Endothelial cell (in vitro differentiated cells): ENCODE results near the gene LRP6. TPM values are rescaled to one million over a fixed set of nuclear protein-coding genes. Genes with fewer than 3 reads are reported as not detected.
"Not testable (repeated sequence)": the region's sequence is repeated elsewhere in the genome, so short reads cannot be mapped to it uniquely, and the experiment has no call there.

ENCODE experiments used
- DNase-seq: peaks from one replicate; pipeline ENCODE4 v3.0.0; 2021; ENCODE audit warnings: low spot score
- H3K27ac Mint-ChIP-seq: one replicate; pipeline ENCODE4 v1.8.0; 2021; ENCODE audit warnings: mixed read lengths, inconsistent platforms; ENCODE audit not compliant: unreplicated experiment
- H3K27me3 Mint-ChIP-seq: one replicate; pipeline ENCODE4 v1.8.0; 2021; ENCODE audit warnings: mild to moderate bottlenecking, moderate library complexity, mixed read lengths, inconsistent platforms; ENCODE audit not compliant: unreplicated experiment
- H3K36me3 Mint-ChIP-seq: one replicate; pipeline ENCODE4 v1.8.0; 2021; ENCODE audit warnings: mild to moderate bottlenecking, low read depth, mixed read lengths, inconsistent platforms; ENCODE audit not compliant: unreplicated experiment
- H3K4me1 Mint-ChIP-seq: one replicate; pipeline ENCODE4 v1.8.0; 2021; ENCODE audit warnings: mild to moderate bottlenecking, mixed read lengths, inconsistent platforms; ENCODE audit not compliant: unreplicated experiment
- H3K4me3 Mint-ChIP-seq: one replicate; pipeline ENCODE4 v1.8.0; 2021; ENCODE audit warnings: mild to moderate bottlenecking, mixed read lengths, inconsistent platforms; ENCODE audit not compliant: unreplicated experiment
- H3K9me3 Mint-ChIP-seq: one replicate; pipeline ENCODE4 v1.8.0; 2021; ENCODE audit warnings: mixed read lengths, inconsistent platforms; ENCODE audit not compliant: unreplicated experiment
- CTCF ChIP-seq: fragments of 200-600 bp; sonication (generic); IDR thresholded peaks from one replicate; pipeline ENCODE4 v1.5.0; 2021; ENCODE audit warnings: antibody characterized with exemption; ENCODE audit not compliant: unreplicated experiment
- total RNA-seq: library from RNA; stranded (reverse); fragmentation: NEBNext Ultra II Directional; extraction: Animal tissue kit (Norgen Biotek cat#: 25700); gene quantifications from one replicate; pipeline ENCODE4 v1.2.1, GENCODE V29; 2021; ENCODE audit not compliant: unreplicated experiment

LRP6 gene
- total RNA-seq, 1 donor from 2014 or later, result 82.9 TPM

- H3K9me3 Mint-ChIP-seq, result no peaks in the 10 kb centered on the region
- H3K4me1 Mint-ChIP-seq, result peaks cover 27% of the 10 kb centered on the region
- peaks cover 16% of the 10 kb centered on the region for H3K36me3 Mint-ChIP-seq
- no peak for TF ChIP-seq CTCF
- H3K4me3 Mint-ChIP-seq, result peak overlapping the region; percentile 95
- peak; percentile 29 for DNase-seq
- peak overlapping the region; percentile 69 for H3K27ac Mint-ChIP-seq
- no peaks in the 10 kb centered on the region for H3K27me3 Mint-ChIP-seq
These were observed 413 bp downstream of the LRP6 start for GRCh38 chr12:12266389-12266872.

GRCh38 chr12:12265571-12266388 lies 1.1 kb downstream of the LRP6 start:
- H3K4me1 Mint-ChIP-seq, result peaks cover 29% of the 10 kb centered on the region
- no peak for TF ChIP-seq CTCF
- peak overlapping the region; percentile 69 for H3K27ac Mint-ChIP-seq
- no peak for DNase-seq
- H3K36me3 Mint-ChIP-seq, result peaks cover 16% of the 10 kb centered on the region
- no peaks in the 10 kb centered on the region for H3K9me3 Mint-ChIP-seq
- H3K4me3 Mint-ChIP-seq, result peak overlapping the region; percentile 95
- H3K27me3 Mint-ChIP-seq, result no peaks in the 10 kb centered on the region

DNA sequence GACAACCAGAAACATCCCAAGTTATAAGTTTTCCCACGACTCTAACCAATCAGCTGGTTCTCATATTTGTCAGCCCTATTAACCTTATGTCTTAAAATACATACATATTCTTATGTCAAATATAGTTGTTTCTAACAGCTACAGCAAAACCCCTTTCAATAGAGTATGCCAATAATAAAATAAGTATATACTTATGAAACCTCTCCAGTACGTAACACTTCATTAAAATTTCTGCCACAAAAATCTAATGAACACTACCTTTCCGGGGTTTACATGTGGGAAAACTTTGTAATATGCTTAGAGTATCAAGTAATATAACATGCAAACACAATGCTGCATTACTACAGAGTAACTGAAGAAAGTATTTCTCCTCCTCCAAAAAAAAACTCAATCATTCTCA lies 1.8 kb downstream of the LRP6 start:
- Mint-ChIP-seq H3K27me3 (no peaks in the 10 kb centered on the region), H3K4me3 (peak overlapping the region; percentile 95), H3K27ac (no peak overlapping the region), H3K36me3 (peaks cover 16% of the 10 kb centered on the region), H3K4me1 (peaks cover 35% of the 10 kb centered on the region), H3K9me3 (no peaks in the 10 kb centered on the region)
- no peak for DNase-seq
- TF ChIP-seq CTCF, result no peak

DNA sequence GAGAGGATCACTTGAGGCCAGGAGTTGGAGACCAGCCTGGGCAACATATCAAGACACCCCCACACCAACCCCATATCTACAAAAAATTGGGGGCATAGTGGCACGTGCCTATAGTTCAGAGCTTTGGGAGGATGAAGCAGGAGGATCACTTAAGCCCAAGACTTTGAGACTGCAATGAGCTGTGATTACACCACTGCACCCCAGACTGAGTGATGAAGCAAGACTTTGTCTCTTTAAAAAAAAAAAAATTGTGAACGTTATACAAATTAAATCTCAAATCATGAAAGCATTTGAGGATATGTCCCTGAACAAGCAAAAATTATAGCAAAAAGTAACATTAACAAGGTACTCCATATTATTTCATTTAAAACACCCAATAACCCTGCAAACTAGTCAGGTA lies 2.9 kb downstream of the LRP6 start:
- Mint-ChIP-seq H3K27ac (no peak overlapping the region), H3K36me3 (peaks cover 16% of the 10 kb centered on the region), H3K4me3 (peak overlapping the region; percentile 77)

DNA sequence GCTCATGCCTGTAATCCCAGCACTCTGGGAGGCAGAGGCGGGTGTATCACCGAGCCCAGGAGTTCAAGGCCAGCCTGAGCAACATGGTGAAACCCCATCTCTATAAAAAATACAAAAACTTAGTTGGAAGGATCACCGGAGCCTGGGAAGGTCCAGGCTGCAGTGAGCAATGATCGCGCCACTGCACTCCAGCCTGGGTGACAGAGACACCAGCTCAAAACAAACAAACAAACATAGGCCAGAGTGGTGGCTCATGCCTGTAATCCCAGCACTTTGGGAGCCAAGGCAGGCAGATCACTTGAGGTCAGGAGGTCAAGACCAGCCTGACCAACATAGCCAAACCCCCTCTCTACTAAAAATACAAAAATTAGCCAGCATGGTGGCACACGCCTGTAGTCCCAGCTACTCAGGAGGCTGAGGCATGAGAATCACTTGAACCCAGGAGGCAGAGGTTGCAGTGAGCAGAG lies 10.5 kb downstream of the LRP6 start:
- not testable (repeated sequence) for H3K36me3 Mint-ChIP-seq, DNase-seq, H3K27me3 Mint-ChIP-seq, H3K9me3 Mint-ChIP-seq, H3K4me3 Mint-ChIP-seq, H3K27ac Mint-ChIP-seq
- peaks cover 21% of the 10 kb centered on the region for H3K4me1 Mint-ChIP-seq

More for the DNA sequence above, 2.9 kb downstream of the LRP6 start:
- Mint-ChIP-seq H3K27me3 (no peaks in the 10 kb centered on the region), H3K9me3 (no peaks in the 10 kb centered on the region), H3K4me1 (peaks cover 37% of the 10 kb centered on the region)
- DNase-seq, result no peak
- TF ChIP-seq CTCF, result no peak
